ENCODE results near the gene LCMT1.
"Not testable (repeated sequence)": the region's sequence is repeated elsewhere in the genome, so short reads cannot be mapped to it uniquely, and the experiment has no call there.

LCMT1 gene

GRCh38 chr16:25095636-25096035 lies 15.9 kb upstream of the LCMT1 start:
- no peak for DNase-seq (ENCODE audit: low spot score)

- peak; percentile 17 for DNase-seq (ENCODE audit: low spot score)
These were observed 14.1 kb upstream of the LCMT1 start for GRCh38 chr16:25097276-25097975.

GRCh38 chr16:25100511-25100910 lies 11.0 kb upstream of the LCMT1 start:
- no peak for DNase-seq (ENCODE audit: low spot score)

GRCh38 chr16:25106567-25107465 lies 4.7 kb upstream of the LCMT1 start:
- peak; percentile 95 for DNase-seq (ENCODE audit: low spot score)

GRCh38 chr16:25107466-25107792 lies 4.1 kb upstream of the LCMT1 start:
- DNase-seq (ENCODE audit: low spot score) = no peak

GRCh38 chr16:25108054-25108453 lies 3.5 kb upstream of the LCMT1 start:
- DNase-seq (ENCODE audit: low spot score) = no peak

GRCh38 chr16:25109643-25110042 lies 1.9 kb upstream of the LCMT1 start:
- peak; percentile 82 for DNase-seq (ENCODE audit: low spot score)

GRCh38 chr16:25110387-25110947 lies 1.1 kb upstream of the LCMT1 start:
- no peak for DNase-seq (ENCODE audit: low spot score)

GRCh38 chr16:25114121-25114520 lies 2.6 kb downstream of the LCMT1 start:
- no peak for DNase-seq (ENCODE audit: low spot score)

- no peak for DNase-seq (ENCODE audit: low spot score)
These were observed 7.5 kb downstream of the LCMT1 start for GRCh38 chr16:25118851-25119578.

GRCh38 chr16:25121824-25122600 lies 10.5 kb downstream of the LCMT1 start:
- DNase-seq (ENCODE audit: low spot score) = no peak

GRCh38 chr16:25124503-25124902 lies 13.0 kb downstream of the LCMT1 start:
- DNase-seq (ENCODE audit: low spot score) = no peak

GRCh38 chr16:25126086-25126666 lies 14.6 kb downstream of the LCMT1 start:
- DNase-seq (ENCODE audit: low spot score) = not testable (repeated sequence)

- peak; percentile 79 for DNase-seq (ENCODE audit: low spot score)
These were observed 15.3 kb downstream of the LCMT1 start for GRCh38 chr16:25126820-25127232.

GRCh38 chr16:25132751-25133150 lies 21.2 kb downstream of the LCMT1 start:
- not testable (repeated sequence) for DNase-seq (ENCODE audit: low spot score)

- DNase-seq (ENCODE audit: low spot score) = no peak
These were observed 22.7 kb downstream of the LCMT1 start for GRCh38 chr16:25134166-25134700.

GRCh38 chr16:25135254-25135878 lies 23.8 kb downstream of the LCMT1 start:
- DNase-seq (ENCODE audit: low spot score) = peak; percentile 45

GRCh38 chr16:25138130-25138529 lies 26.6 kb downstream of the LCMT1 start:
- DNase-seq (ENCODE audit: low spot score) = no peak

GRCh38 chr16:25140459-25140858 lies 28.9 kb downstream of the LCMT1 start:
- no peak for DNase-seq (ENCODE audit: low spot score)

GRCh38 chr16:25141648-25142047 lies 30.1 kb downstream of the LCMT1 start:
- peak; percentile 16 for DNase-seq (ENCODE audit: low spot score)
